GM23248 (cell line): Measurements from ENCODE around the gene HJURP. TPM values are rescaled to one million over a fixed set of nuclear protein-coding genes. Genes with fewer than 3 reads are reported as not detected.
"Not testable (repeated sequence)": the region's sequence is repeated elsewhere in the genome, so short reads cannot be mapped to it uniquely, and the experiment has no call there.

Source experiments
- DNase-seq: peaks from one replicate; pipeline ENCODE4 v3.0.0-alpha.2; 2015
- H2AFZ ChIP-seq: fragments of 200-600 bp; sonication (generic); 2 replicates; pipeline ENCODE4 v1.6.1; 2016; ENCODE audit warnings: antibody characterized with exemption
- H3F3A ChIP-seq: fragments of 200-600 bp; sonication (generic); 2 replicates; pipeline ENCODE4 v1.6.1; 2016; ENCODE audit warnings: mild to moderate bottlenecking, antibody characterized with exemption, mixed run types; ENCODE audit not compliant: insufficient read depth
- H3K27ac ChIP-seq: fragments of 200-600 bp; sonication (generic); 2 replicates; pipeline ENCODE4 v1.5.1; 2016; ENCODE audit warnings: mild to moderate bottlenecking
- H3K27me3 ChIP-seq: fragments of 200-600 bp; sonication (generic); replicated peaks from 2 replicates; pipeline ENCODE4 v1.6.1; 2016; ENCODE audit warnings: mild to moderate bottlenecking; ENCODE audit not compliant: insufficient read depth
- H3K36me3 ChIP-seq: fragments of 200-600 bp; sonication (generic); 2 replicates; pipeline ENCODE4 v1.6.1; 2016; ENCODE audit warnings: low read depth, mild to moderate bottlenecking
- H3K4me1 ChIP-seq: fragments of 200-600 bp; sonication (generic); 2 replicates; pipeline ENCODE4 v1.6.1; 2016; ENCODE audit warnings: mild to moderate bottlenecking; ENCODE audit not compliant: insufficient read depth
- H3K4me2 ChIP-seq: fragments of 200-600 bp; sonication (generic); one replicate; pipeline ENCODE4 v1.6.1; 2016; ENCODE audit warnings: mild to moderate bottlenecking; ENCODE audit not compliant: unreplicated experiment
- H3K4me3 ChIP-seq: fragments of 200-600 bp; sonication (generic); 2 replicates; pipeline ENCODE4 v1.5.1; 2016; ENCODE audit warnings: mild to moderate bottlenecking
- H3K79me2 ChIP-seq: fragments of 200-600 bp; sonication (generic); 2 replicates; pipeline ENCODE4 v1.6.1; 2016; ENCODE audit warnings: mild to moderate bottlenecking; ENCODE audit not compliant: insufficient read depth
- H3K9ac ChIP-seq: fragments of 200-600 bp; sonication (generic); 2 replicates; pipeline ENCODE4 v1.6.1; 2016; ENCODE audit warnings: mild to moderate bottlenecking
- H3K9me2 ChIP-seq: fragments of 200-600 bp; sonication (generic); 2 replicates; pipeline ENCODE4 v1.6.1; 2016; ENCODE audit warnings: mixed run types, mild to moderate bottlenecking, moderate library complexity; ENCODE audit not compliant: insufficient read depth
- H3K9me3 ChIP-seq: fragments of 200-600 bp; sonication (generic); one replicate; pipeline ENCODE4 v1.6.1; 2017; ENCODE audit warnings: low read depth
- H4K20me1 ChIP-seq: fragments of 200-600 bp; sonication (generic); 2 replicates; pipeline ENCODE4 v1.6.0; 2016; ENCODE audit not compliant: insufficient read depth
- EZH2 ChIP-seq: fragments of 200-600 bp; sonication (generic); IDR thresholded peaks from 2 replicates; pipeline ENCODE4 v1.6.1; 2018; ENCODE audit warnings: antibody characterized with exemption, mild to moderate bottlenecking; ENCODE audit not compliant: insufficient read depth, poor library complexity, severe bottlenecking
- EZH2phosphoT487 ChIP-seq: fragments of 200-600 bp; sonication (generic); IDR thresholded peaks from 2 replicates; pipeline ENCODE4 v1.6.1; 2018; ENCODE audit warnings: antibody characterized with exemption, moderate library complexity, mild to moderate bottlenecking, low read depth; ENCODE audit not compliant: insufficient read depth
- WGBS, 2 experiments: methylation state at CpG; one replicate each; pipeline ENCODE4 v1.1.6; 2015 to 2017; ENCODE audit warnings: low lambda C conversion rate in 2 of 2, low coverage in 1 of 2; ENCODE audit errors: missing lambda C conversion rate in 2 of 2; 5-methylcytosine and 5-hydroxymethylcytosine counted together
- in situ Hi-C: fragments of 300-500 bp; cut with MboI; formaldehyde crosslinking; loops from 2 replicates; pipeline ENCODE4 v1.15.0; 2020
- polyA plus RNA-seq: library from polyadenylated mRNA; unstranded; fragments of >200 nt; fragmentation: Nextera tagmentation; extraction: Ambion mirVana; gene quantifications from 2 replicates; pipeline ENCODE4 v1.2.1, GENCODE V29; 2016
- total RNA-seq: library from RNA; depleted of rRNA; stranded (reverse); fragments of >200 nt; shearing (Covaris generic); gene quantifications from 2 replicates; pipeline ENCODE4 v1.2.3, GENCODE V29; 2014; rRNA removed

The HJURP gene, protein sequence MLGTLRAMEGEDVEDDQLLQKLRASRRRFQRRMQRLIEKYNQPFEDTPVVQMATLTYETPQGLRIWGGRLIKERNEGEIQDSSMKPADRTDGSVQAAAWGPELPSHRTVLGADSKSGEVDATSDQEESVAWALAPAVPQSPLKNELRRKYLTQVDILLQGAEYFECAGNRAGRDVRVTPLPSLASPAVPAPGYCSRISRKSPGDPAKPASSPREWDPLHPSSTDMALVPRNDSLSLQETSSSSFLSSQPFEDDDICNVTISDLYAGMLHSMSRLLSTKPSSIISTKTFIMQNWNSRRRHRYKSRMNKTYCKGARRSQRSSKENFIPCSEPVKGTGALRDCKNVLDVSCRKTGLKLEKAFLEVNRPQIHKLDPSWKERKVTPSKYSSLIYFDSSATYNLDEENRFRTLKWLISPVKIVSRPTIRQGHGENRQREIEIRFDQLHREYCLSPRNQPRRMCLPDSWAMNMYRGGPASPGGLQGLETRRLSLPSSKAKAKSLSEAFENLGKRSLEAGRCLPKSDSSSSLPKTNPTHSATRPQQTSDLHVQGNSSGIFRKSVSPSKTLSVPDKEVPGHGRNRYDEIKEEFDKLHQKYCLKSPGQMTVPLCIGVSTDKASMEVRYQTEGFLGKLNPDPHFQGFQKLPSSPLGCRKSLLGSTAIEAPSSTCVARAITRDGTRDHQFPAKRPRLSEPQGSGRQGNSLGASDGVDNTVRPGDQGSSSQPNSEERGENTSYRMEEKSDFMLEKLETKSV
- total RNA-seq: 10.9 and 13.2 TPM in 2 replicates
- 13.5 and 13.9 TPM in 2 replicates for polyA plus RNA-seq

DNA sequence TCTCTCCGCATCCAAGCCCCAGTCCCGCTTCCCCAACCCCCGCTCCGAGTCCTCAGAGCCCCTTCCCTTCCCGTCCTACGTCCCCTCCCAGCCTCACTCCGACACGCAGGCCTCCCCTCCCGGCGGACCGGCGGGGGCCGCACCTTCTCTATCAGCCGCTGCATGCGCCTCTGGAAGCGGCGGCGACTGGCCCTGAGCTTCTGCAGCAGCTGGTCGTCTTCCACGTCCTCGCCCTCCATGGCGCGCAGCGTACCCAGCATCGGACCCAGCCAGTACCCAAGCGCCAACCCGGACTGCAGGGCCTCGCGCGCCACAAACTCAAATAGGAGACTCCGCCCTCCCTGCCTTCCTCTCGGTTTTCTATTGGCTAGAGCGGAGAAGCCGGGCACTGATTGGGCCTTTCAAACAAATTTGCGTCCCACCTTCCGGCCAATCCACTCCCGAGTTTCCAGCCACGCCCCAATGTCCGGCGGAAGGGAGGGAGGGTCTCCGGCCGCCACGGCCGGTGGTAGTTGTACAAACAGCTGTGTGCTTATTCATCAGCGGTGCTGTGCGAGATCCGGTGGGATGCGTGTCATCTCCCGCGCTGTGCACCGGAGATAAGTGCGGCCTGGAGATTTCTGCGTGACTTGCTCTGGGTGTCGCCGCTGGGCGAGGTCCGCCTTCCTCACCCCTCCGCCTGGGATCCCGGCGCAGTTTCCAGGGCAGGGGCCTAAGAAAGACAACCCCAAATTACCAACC lies at the start of gene HJURP:
HJURP (minus strand) TSS at position 295 of the 741 bp plus-strand sequence; CDS start at position 260, 35 bp downstream.
- Histone ChIP-seq H4K20me1 (no peaks in the 10 kb centered on the region), H3K4me1 (peaks cover 12% of the 10 kb centered on the region; the same call in 1 of the 2 replicates), H3F3A (peaks cover 5% of the 10 kb centered on the region; the same call in 1 of the 2 replicates), H3K4me3 (peak within 1 kb of the TSS; percentile 95), H3K36me3 (no peaks in the 10 kb centered on the region), H3K27me3 (no peaks in the 10 kb centered on the region), H3K9me2 (no peaks in the 10 kb centered on the region), H3K9ac (peak within 1 kb of the TSS; percentile 80), H3K9me3 (no peaks in the 10 kb centered on the region), H3K4me2 (peak within 1 kb of the TSS; percentile 79), H2AFZ (peak within 1 kb of the TSS; percentile 97), H3K27ac (peak within 1 kb of the TSS; percentile 52), H3K79me2 (peaks cover 49% of the 10 kb centered on the region)
- peak; percentile 98 for DNase-seq
- 1 to 2% methylated on average over 44 to 60 of the region's 60 CpGs for WGBS, 2 experiments
- TF ChIP-seq EZH2phosphoT487 (no peak), EZH2 (no peak)
- in situ Hi-C loops: no loop called here

DNA sequence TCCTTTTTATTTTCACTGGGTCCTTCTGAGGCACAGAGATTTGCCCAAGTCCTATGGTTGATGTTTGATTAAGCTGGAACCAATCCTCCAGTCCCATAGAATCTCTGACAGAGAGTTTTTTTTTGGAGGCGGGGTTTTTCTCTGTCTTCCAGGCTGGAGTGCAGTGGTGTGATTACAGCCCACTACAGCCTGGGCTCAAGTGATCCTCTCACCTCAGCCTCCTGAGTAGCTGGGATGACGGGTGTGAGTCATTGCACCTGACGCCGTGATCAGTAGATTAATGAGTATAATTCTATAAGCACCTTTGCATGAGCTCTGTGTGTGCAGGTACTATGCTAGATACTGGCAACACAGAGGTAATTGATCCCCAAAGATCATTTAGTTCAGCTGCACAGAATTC lies 47.5 kb upstream of the HJURP start:
- Histone ChIP-seq H3K4me2 (no peak overlapping the region), H4K20me1 (no peaks in the 10 kb centered on the region), H3K79me2 (no peaks in the 10 kb centered on the region), H3K9ac (no peak overlapping the region), H3K9me2 (no peaks in the 10 kb centered on the region), H3K27ac (no peak overlapping the region), H3K4me1 (no peaks in the 10 kb centered on the region), H3K4me3 (no peak overlapping the region), H3F3A (no peaks in the 10 kb centered on the region), H3K36me3 (no peaks in the 10 kb centered on the region), H3K9me3 (peaks cover under 1% of the 10 kb centered on the region), H2AFZ (no peak overlapping the region), H3K27me3 (peaks cover 9% of the 10 kb centered on the region)
- TF ChIP-seq EZH2phosphoT487 (no peak), EZH2 (no peak)
- no peak for DNase-seq
- 37 to 62% methylated on average over 4 of the region's 4 CpGs for WGBS, 2 experiments
- in situ Hi-C loops: no loop called here

DNA sequence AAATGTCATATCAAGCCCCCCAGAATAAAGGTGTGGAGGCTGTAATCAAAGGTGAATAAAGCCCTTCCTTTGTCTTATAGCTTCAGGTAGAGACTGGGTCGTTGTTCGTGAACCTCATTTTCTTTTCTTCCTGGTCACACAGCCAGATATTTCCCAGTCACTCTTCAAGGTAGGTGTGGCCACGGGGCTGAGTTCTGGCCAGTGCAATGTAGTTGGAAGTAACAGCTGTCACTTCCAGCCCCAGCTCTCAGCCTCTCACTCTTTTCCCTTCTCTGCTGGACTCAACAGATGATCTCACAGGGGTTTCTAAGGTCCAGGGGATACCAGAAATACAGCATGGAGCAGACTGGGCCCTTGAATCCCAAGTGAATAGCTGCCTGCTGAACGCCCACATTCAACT lies 47.0 kb upstream of the HJURP start:
- no peak for TF ChIP-seq EZH2phosphoT487
- TF ChIP-seq EZH2: no peak
- H3K4me1 ChIP-seq: no peaks in the 10 kb centered on the region
- no peak overlapping the region for H2AFZ ChIP-seq
- peaks cover 9% of the 10 kb centered on the region for H3K27me3 ChIP-seq
- in situ Hi-C loops: no loop called here
- H3K4me2 ChIP-seq: no peak overlapping the region
- H3K36me3 ChIP-seq: no peaks in the 10 kb centered on the region
- DNase-seq: no peak
- 16 to 24% methylated on average over 4 of the region's 4 CpGs for WGBS, 2 experiments
- H4K20me1 ChIP-seq: no peaks in the 10 kb centered on the region
- H3K9me2 ChIP-seq: no peaks in the 10 kb centered on the region
- no peak overlapping the region for H3K9ac ChIP-seq
- no peak overlapping the region for H3K4me3 ChIP-seq
- no peak overlapping the region for H3K27ac ChIP-seq
- H3F3A ChIP-seq: no peaks in the 10 kb centered on the region
- no peaks in the 10 kb centered on the region for H3K79me2 ChIP-seq
- peaks cover 2% of the 10 kb centered on the region for H3K9me3 ChIP-seq

DNA sequence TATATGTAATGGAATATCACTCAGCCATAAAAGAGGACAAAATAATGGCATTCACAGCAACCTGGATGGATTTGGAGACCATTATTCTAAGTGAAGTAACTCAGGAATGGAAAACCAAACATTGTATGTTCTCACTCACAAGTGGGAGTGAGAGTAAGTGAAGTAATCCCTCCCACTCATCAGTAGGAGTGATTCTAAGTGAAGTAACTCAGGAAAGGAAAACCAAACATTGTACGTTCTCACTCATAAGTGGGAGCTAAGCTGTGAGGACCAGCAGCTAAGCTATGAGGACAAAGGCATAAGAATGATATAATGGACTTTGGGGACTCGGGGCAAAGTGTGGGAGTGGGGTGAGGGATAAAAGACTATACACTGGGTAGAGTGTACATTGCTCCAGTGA lies 41.9 kb upstream of the HJURP start:
- H3K4me2 ChIP-seq, H3F3A ChIP-seq, H4K20me1 ChIP-seq, H3K27ac ChIP-seq, DNase-seq, H3K79me2 ChIP-seq, in situ Hi-C loops, H3K9me3 ChIP-seq, H3K9ac ChIP-seq, H3K36me3 ChIP-seq, H2AFZ ChIP-seq, H3K4me3 ChIP-seq, H3K9me2 ChIP-seq, H3K4me1 ChIP-seq, H3K27me3 ChIP-seq: not testable (repeated sequence)
- WGBS, 2 experiments: 35 to 45% methylated on average over 2 of the region's 2 CpGs
